HCT116 (cell line): ENCODE measurements around the gene CPM. TPM values are rescaled to one million over a fixed set of nuclear protein-coding genes. Genes with fewer than 3 reads are reported as not detected.

Source experiments
- ATAC-seq: fragments of 200-7000 bp; cut with Tn5 transposase; 2 replicates; pipeline ENCODE4 v1.9.1; 2020; ENCODE audit warnings: mild to moderate bottlenecking, moderate library complexity
- BruUV-seq: library from RNA; stranded (reverse); fragments of 400-500 nt; replicated peaks from 2 replicates; lab custom pipeline; 2021; lab: Mats Ljungman, UMichigan
- CTCF ChIA-PET: fragments of 300-600 bp; sonication (Branson Sonifier 250); formaldehyde crosslinking; loops from one replicate; lab custom pipeline; 2021; ENCODE audit warnings: antibody characterized with exemption; lab: Charles Lee
- POLR2A ChIA-PET: fragments of 300-600, 350-600 bp; sonication (Branson Sonifier 250); formaldehyde crosslinking; loops from one replicate; lab custom pipeline; 2021; ENCODE audit warnings: antibody characterized with exemption; lab: Charles Lee
- RAD21 ChIA-PET, 2 experiments: fragments of 300-600 bp; sonication (Branson Sonifier 250); formaldehyde crosslinking; loops; one replicate each; lab custom pipeline; 2023; ENCODE audit warnings: low total read pairs in 2 of 2; ENCODE audit not compliant: uncharacterized antibody in 2 of 2, unreplicated experiment in 2 of 2, low non-redundant PET in 1 of 2; lab: Charles Lee
- DNase-seq: peaks from one replicate; pipeline ENCODE4 v3.0.0-alpha.2; 2010; ENCODE audit warnings: low read depth, low spot score
- H2AFZ ChIP-seq: fragments of 200-600 bp; shearing (Covaris generic), sonication (generic); 2 replicates; pipeline ENCODE4 v1.6.1; 2017; ENCODE audit warnings: low read depth, mixed run types, mixed read lengths, antibody characterized with exemption, low read length; ENCODE audit not compliant: poor library complexity, severe bottlenecking
- H3K27ac ChIP-seq: 2 replicates; pipeline ENCODE4 v1.5.1; 2012; ENCODE audit warnings: low read depth, low read length
- H3K27me3 ChIP-seq: fragments of 200-600 bp; sonication (generic); 2 replicates; pipeline ENCODE4 v1.6.1; 2016; ENCODE audit warnings: mixed run types, low read length, mixed read lengths; ENCODE audit not compliant: insufficient read depth
- H3K36me3 ChIP-seq, 2 experiments: fragments of 200-500 bp in 1 of 2; fragments of 200-600 bp in 1 of 2; sonication (Bioruptor generic) in 1 of 2; sonication (generic) in 1 of 2; 2 replicates each; pipeline versions ENCODE4 v1.5.1 to v1.6.1; 2014 to 2016; ENCODE audit warnings: low read length in 2 of 2, inconsistent platforms in 1 of 2, mixed read lengths in 1 of 2, mixed run types in 1 of 2; ENCODE audit not compliant: insufficient read depth in 2 of 2, control insufficient read depth in 1 of 2
- H3K4me1 ChIP-seq, 2 experiments: fragments of 200-600 bp in 1 of 2; sonication (generic) in 1 of 2; 2 replicates each; pipeline versions ENCODE4 v1.5.1 to v1.6.1; 2012 to 2017; ENCODE audit warnings: low read length in 2 of 2, inconsistent platforms in 1 of 2, mild to moderate bottlenecking in 1 of 2, mixed read lengths in 1 of 2, mixed run types in 1 of 2, moderate library complexity in 1 of 2; ENCODE audit not compliant: insufficient read depth in 2 of 2, control insufficient read depth in 1 of 2
- H3K4me2 ChIP-seq: fragments of 200-600 bp; sonication (generic); 2 replicates; pipeline ENCODE4 v1.6.1; 2017; ENCODE audit warnings: mixed run types, low read length, mixed read lengths
- H3K4me3 ChIP-seq, 2 experiments: fragments of 200-600 bp in 1 of 2; sonication (generic) in 1 of 2; replicated peaks in 1 of 2; 2 replicates each; pipeline ENCODE4 v1.5.1; 2011 to 2016; ENCODE audit warnings: low read length in 2 of 2, control low read depth in 1 of 2, low read depth in 1 of 2, mild to moderate bottlenecking in 1 of 2, mixed read lengths in 1 of 2, mixed run types in 1 of 2
- H3K79me2 ChIP-seq: fragments of 200-600 bp; sonication (generic); 2 replicates; pipeline ENCODE4 v1.6.1; 2017; ENCODE audit warnings: mild to moderate bottlenecking, mixed run types, low read length, moderate library complexity, mixed read lengths; ENCODE audit not compliant: insufficient read depth
- H3K9ac ChIP-seq: fragments of 200-600 bp; sonication (generic); 2 replicates; pipeline ENCODE4 v1.6.1; 2016; ENCODE audit warnings: low read length, mixed read lengths
- H3K9me2 ChIP-seq: fragments of 200-600 bp; sonication (generic), shearing (Covaris generic); 2 replicates; pipeline ENCODE4 v1.6.1; 2017; ENCODE audit warnings: mixed run types, mild to moderate bottlenecking, moderate library complexity; ENCODE audit not compliant: insufficient read depth
- H3K9me3 ChIP-seq, 2 experiments: fragments of 200-500 bp in 1 of 2; fragments of 200-600 bp in 1 of 2; sonication (Bioruptor generic) in 1 of 2; sonication (generic) in 1 of 2; 2 replicates each; pipeline ENCODE4 v1.6.1; 2014 to 2017; ENCODE audit warnings: low read length in 2 of 2, mixed read lengths in 2 of 2, inconsistent platforms in 1 of 2, low read depth in 1 of 2, mild to moderate bottlenecking in 1 of 2, mixed run types in 1 of 2, moderate library complexity in 1 of 2; ENCODE audit not compliant: control insufficient read depth in 1 of 2, insufficient read depth in 1 of 2
- H4K20me1 ChIP-seq: fragments of 200-600 bp; sonication (generic), shearing (Covaris generic); 2 replicates; pipeline ENCODE4 v1.6.1; 2017; ENCODE audit warnings: mixed run types, mild to moderate bottlenecking, moderate library complexity; ENCODE audit not compliant: insufficient read depth
- CBX3 ChIP-seq: IDR thresholded peaks from 2 replicates; pipeline ENCODE4 v1.6.1; 2012; ENCODE audit warnings: low read depth
- CEBPB ChIP-seq: IDR thresholded peaks from 2 replicates; pipeline ENCODE4 v1.6.1; 2012; ENCODE audit warnings: low read depth
- EGR1 ChIP-seq: IDR thresholded peaks from 2 replicates; pipeline ENCODE4 v1.6.1; 2012; ENCODE audit warnings: low read depth
- ELF1 ChIP-seq: IDR thresholded peaks from 2 replicates; pipeline ENCODE4 v1.6.1; 2012; ENCODE audit warnings: low read depth, borderline replicate concordance
- EZH2 ChIP-seq: fragments of 200-600 bp; sonication (generic); IDR thresholded peaks from 2 replicates; pipeline ENCODE4 v1.6.1; 2017; ENCODE audit warnings: antibody characterized with exemption, mixed run types
- EZH2phosphoT487 ChIP-seq: fragments of 200-600 bp; IDR thresholded peaks from 2 replicates; pipeline ENCODE4 v1.6.1; 2018; ENCODE audit warnings: antibody characterized with exemption, borderline replicate concordance
- FOSL1 ChIP-seq: IDR thresholded peaks from 2 replicates; pipeline ENCODE4 v1.6.1; 2012; ENCODE audit warnings: low read depth
- JUND ChIP-seq: IDR thresholded peaks from 2 replicates; pipeline ENCODE4 v1.6.1; 2012
- POLR2A ChIP-seq: IDR thresholded peaks from 2 replicates; pipeline ENCODE4 v1.7.0; 2011; ENCODE audit warnings: borderline replicate concordance; ENCODE audit not compliant: insufficient read depth, insufficient read length; ENCODE audit errors: extremely low read depth
- POLR2AphosphoS5 ChIP-seq: IDR thresholded peaks from 2 replicates; pipeline ENCODE4 v1.6.1; 2011; ENCODE audit warnings: mild to moderate bottlenecking, low read depth, low read length, moderate library complexity
- RAD21 ChIP-seq: IDR thresholded peaks from 2 replicates; pipeline ENCODE4 v1.6.1; 2012; ENCODE audit warnings: low read depth, mild to moderate bottlenecking
- SIN3A ChIP-seq: IDR thresholded peaks from 2 replicates; pipeline ENCODE4 v1.6.1; 2012; ENCODE audit warnings: low read depth
- SRF ChIP-seq: IDR thresholded peaks from 2 replicates; pipeline ENCODE4 v1.6.1; 2012; ENCODE audit warnings: low read depth
- TCF7L2 ChIP-seq: IDR thresholded peaks from 2 replicates; pipeline ENCODE4 v1.7.0; 2011; ENCODE audit warnings: borderline replicate concordance, inconsistent platforms; ENCODE audit not compliant: insufficient read depth, insufficient read length; ENCODE audit errors: extremely low read depth
- YY1 ChIP-seq: IDR thresholded peaks from 2 replicates; pipeline ENCODE4 v1.6.1; 2011; ENCODE audit warnings: low read length, low read depth, moderate library complexity, mild to moderate bottlenecking; ENCODE audit not compliant: insufficient replicate concordance; ENCODE audit errors: extremely low read depth
- ZFX ChIP-seq: fragments of 450-650 bp; IDR thresholded peaks from 2 replicates; pipeline ENCODE4 v1.6.1; 2017
- ZNF274 ChIP-seq: fragments of 200-500 bp; sonication (Bioruptor generic); IDR thresholded peaks from 2 replicates; pipeline ENCODE4 v1.6.1; 2014; ENCODE audit warnings: mild to moderate bottlenecking, low read depth, low read length, inconsistent platforms
- intact Hi-C: fragments of 100-400 bp; cut with micrococcal nuclease; formaldehyde crosslinking; loops from 2 replicates; pipeline ENCODE4 v1.10.0; 2022
- total RNA-seq: library from RNA; stranded (reverse); gene quantifications from one replicate; pipeline ENCODE4 v1.2.1, GENCODE V29; 2021; ENCODE audit not compliant: unreplicated experiment
- TF ChIP-seq, protein P1 (sequence below): IDR thresholded peaks from 2 replicates; pipeline ENCODE4 v1.6.1; 2012
- TF ChIP-seq, protein P2 (sequence below): IDR thresholded peaks from 2 replicates; pipeline ENCODE4 v1.6.1; 2012; ENCODE audit warnings: low read depth
- TF ChIP-seq, protein P3 (sequence below), 3 experiments: fragments of 200-600 bp in 1 of 3; sonication (generic) in 1 of 3; IDR thresholded peaks in 2 of 3; conservative IDR thresholded peaks in 1 of 3; 2 replicates each; pipeline ENCODE4 v1.5.1; 2012 to 2017; ENCODE audit warnings: low read depth in 2 of 3, low read length in 2 of 3, antibody characterized with exemption in 1 of 3, borderline replicate concordance in 1 of 3, control low read depth in 1 of 3, mild to moderate bottlenecking in 1 of 3, mixed read lengths in 1 of 3, mixed run types in 1 of 3, moderate library complexity in 1 of 3; ENCODE audit not compliant: insufficient read depth in 1 of 3

CPM gene
- total RNA-seq, 1 experiment from 2014 or later: 5.3 TPM

DNA sequence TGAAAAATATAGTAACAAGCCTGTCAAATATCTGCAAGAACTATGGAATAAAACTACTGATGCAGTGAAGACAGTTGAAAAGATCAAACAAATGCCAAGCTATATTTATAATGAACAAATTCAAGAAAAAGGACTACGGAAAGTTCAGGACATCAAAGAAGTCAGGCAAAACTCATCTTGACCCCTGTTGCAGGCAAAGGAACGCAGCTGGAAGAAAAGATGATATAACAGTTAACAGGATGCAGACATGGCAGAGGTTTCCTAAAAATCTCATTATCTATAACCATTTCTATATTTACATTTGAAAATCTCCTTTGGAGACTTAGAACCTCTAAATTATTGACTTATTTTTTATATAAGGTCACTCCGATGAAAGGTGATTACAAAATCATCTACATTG, 90.8 kb downstream of the CPM start:
- TF ChIP-seq EZH2phosphoT487: no peak
- no peak for TF ChIP-seq CEBPB
- TF ChIP-seq YY1: no peak
- no peak for TF ChIP-seq ELF1
- TF ChIP-seq, protein P1, sequence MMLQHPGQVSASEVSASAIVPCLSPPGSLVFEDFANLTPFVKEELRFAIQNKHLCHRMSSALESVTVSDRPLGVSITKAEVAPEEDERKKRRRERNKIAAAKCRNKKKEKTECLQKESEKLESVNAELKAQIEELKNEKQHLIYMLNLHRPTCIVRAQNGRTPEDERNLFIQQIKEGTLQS: no peak
- TF ChIP-seq, protein P2, sequence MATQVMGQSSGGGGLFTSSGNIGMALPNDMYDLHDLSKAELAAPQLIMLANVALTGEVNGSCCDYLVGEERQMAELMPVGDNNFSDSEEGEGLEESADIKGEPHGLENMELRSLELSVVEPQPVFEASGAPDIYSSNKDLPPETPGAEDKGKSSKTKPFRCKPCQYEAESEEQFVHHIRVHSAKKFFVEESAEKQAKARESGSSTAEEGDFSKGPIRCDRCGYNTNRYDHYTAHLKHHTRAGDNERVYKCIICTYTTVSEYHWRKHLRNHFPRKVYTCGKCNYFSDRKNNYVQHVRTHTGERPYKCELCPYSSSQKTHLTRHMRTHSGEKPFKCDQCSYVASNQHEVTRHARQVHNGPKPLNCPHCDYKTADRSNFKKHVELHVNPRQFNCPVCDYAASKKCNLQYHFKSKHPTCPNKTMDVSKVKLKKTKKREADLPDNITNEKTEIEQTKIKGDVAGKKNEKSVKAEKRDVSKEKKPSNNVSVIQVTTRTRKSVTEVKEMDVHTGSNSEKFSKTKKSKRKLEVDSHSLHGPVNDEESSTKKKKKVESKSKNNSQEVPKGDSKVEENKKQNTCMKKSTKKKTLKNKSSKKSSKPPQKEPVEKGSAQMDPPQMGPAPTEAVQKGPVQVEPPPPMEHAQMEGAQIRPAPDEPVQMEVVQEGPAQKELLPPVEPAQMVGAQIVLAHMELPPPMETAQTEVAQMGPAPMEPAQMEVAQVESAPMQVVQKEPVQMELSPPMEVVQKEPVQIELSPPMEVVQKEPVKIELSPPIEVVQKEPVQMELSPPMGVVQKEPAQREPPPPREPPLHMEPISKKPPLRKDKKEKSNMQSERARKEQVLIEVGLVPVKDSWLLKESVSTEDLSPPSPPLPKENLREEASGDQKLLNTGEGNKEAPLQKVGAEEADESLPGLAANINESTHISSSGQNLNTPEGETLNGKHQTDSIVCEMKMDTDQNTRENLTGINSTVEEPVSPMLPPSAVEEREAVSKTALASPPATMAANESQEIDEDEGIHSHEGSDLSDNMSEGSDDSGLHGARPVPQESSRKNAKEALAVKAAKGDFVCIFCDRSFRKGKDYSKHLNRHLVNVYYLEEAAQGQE: no peak
- no peak for TF ChIP-seq POLR2AphosphoS5
- TF ChIP-seq ZNF274: no peak
- no peak for TF ChIP-seq POLR2A
- TF ChIP-seq ZFX: no peak
- TF ChIP-seq EGR1: no peak
- TF ChIP-seq SRF: no peak
- TF ChIP-seq TCF7L2: no peak
- TF ChIP-seq RAD21: no peak
- TF ChIP-seq, protein P3, sequence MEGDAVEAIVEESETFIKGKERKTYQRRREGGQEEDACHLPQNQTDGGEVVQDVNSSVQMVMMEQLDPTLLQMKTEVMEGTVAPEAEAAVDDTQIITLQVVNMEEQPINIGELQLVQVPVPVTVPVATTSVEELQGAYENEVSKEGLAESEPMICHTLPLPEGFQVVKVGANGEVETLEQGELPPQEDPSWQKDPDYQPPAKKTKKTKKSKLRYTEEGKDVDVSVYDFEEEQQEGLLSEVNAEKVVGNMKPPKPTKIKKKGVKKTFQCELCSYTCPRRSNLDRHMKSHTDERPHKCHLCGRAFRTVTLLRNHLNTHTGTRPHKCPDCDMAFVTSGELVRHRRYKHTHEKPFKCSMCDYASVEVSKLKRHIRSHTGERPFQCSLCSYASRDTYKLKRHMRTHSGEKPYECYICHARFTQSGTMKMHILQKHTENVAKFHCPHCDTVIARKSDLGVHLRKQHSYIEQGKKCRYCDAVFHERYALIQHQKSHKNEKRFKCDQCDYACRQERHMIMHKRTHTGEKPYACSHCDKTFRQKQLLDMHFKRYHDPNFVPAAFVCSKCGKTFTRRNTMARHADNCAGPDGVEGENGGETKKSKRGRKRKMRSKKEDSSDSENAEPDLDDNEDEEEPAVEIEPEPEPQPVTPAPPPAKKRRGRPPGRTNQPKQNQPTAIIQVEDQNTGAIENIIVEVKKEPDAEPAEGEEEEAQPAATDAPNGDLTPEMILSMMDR (IDR thresholded peaks at IDR 0.05 in 2 of 3, conservative IDR thresholded peaks at IDR 0.05 in 1 of 3; ENCODE audit: borderline replicate concordance in 1 of 3, insufficient read depth in 1 of 3, low read depth in 2 of 3, low read length in 2 of 3): no peak
- TF ChIP-seq JUND: no peak
- no peak for TF ChIP-seq EZH2
- no peak for TF ChIP-seq FOSL1
- no peak for TF ChIP-seq CBX3
- TF ChIP-seq SIN3A: no peak
- TF ChIP-seq, all 23 proteins: peak for 0
- H3K27ac ChIP-seq: no peak overlapping the region
- no peak overlapping the region for H3K4me3 ChIP-seq
- H3K36me3 ChIP-seq: peaks cover 34 to 47% of the 10 kb centered on the region in 2 experiments
- peaks cover 16% of the 10 kb centered on the region for H3K79me2 ChIP-seq
- no peaks in the 10 kb centered on the region for H3K9me2 ChIP-seq
- H4K20me1 ChIP-seq: peaks cover 11% of the 10 kb centered on the region
- no peaks in the 10 kb centered on the region for H3K9me3 ChIP-seq
- no peaks in the 10 kb centered on the region for H3K27me3 ChIP-seq
- ATAC-seq: no peak
- H3K4me2 ChIP-seq: no peak overlapping the region
- no peak overlapping the region for H2AFZ ChIP-seq
- RAD21 ChIA-PET: no interaction called here
- no peaks in the 10 kb centered on the region for H3K4me1 ChIP-seq
- POLR2A ChIA-PET: interaction anchor here (1.3 kb wide), 1 partner anchor 12 kb away, joined by 4 read pairs; no protein-coding TSS in a partner anchor
- no peak overlapping the region for H3K9ac ChIP-seq
- CTCF ChIA-PET: interaction anchor here (1.8 kb wide), 1 partner anchor 12 kb away, joined by 8 read pairs; no protein-coding TSS in a partner anchor
- no peak for DNase-seq
- intact Hi-C loops: no loop called here
- BruUV-seq: no TSS peak
